SJSA1 (cell line): ENCODE data around the gene ABCA5. TPM values are rescaled to one million over a fixed set of nuclear protein-coding genes. Genes with fewer than 3 reads are reported as not detected.
A peak's percentile ranks its signal among the peaks of the same experiment; 100 is the strongest.

ENCODE experiments used
- DNase-seq, 2 experiments: peaks; one replicate each; pipeline ENCODE4 v3.0.0-alpha.2; 2015 to 2020; ENCODE audit warnings: low spot score in 2 of 2, low read depth in 1 of 2
- H3K27ac ChIP-seq: fragments of 250-450 bp; sonication (Bioruptor Pico); 2 replicates; pipeline ENCODE4 v1.5.1; 2020; ENCODE audit warnings: mild to moderate bottlenecking, moderate library complexity
- H3K27me3 ChIP-seq: fragments of 250-450 bp; sonication (Bioruptor Pico); replicated peaks from 2 replicates; pipeline ENCODE4 v1.5.1; 2020; ENCODE audit warnings: mild to moderate bottlenecking, moderate library complexity
- H3K36me3 ChIP-seq: fragments of 250-450 bp; sonication (Bioruptor Pico); 2 replicates; pipeline ENCODE4 v1.5.1; 2020; ENCODE audit warnings: mild to moderate bottlenecking
- H3K4me1 ChIP-seq: fragments of 250-450 bp; sonication (Bioruptor Pico); replicated peaks from 2 replicates; pipeline ENCODE4 v1.6.1; 2021; ENCODE audit warnings: mild to moderate bottlenecking
- H3K4me3 ChIP-seq: fragments of 250-450 bp; sonication (Bioruptor Pico); 2 replicates; pipeline ENCODE4 v1.5.1; 2020; ENCODE audit warnings: mild to moderate bottlenecking
- H3K9me3 ChIP-seq: fragments of 250-450 bp; sonication (Bioruptor Pico); replicated peaks from 2 replicates; pipeline ENCODE4 v1.5.1; 2020; ENCODE audit warnings: mild to moderate bottlenecking
- total RNA-seq: library from RNA; depleted of rRNA; stranded (reverse); fragments of >200 nt; shearing (Covaris generic); gene quantifications from 2 replicates; pipeline ENCODE4 v1.2.3, GENCODE V29; 2014

The ABCA5 gene
- total RNA-seq, 1 experiment from 2014 or later, result 11.1 TPM

DNA sequence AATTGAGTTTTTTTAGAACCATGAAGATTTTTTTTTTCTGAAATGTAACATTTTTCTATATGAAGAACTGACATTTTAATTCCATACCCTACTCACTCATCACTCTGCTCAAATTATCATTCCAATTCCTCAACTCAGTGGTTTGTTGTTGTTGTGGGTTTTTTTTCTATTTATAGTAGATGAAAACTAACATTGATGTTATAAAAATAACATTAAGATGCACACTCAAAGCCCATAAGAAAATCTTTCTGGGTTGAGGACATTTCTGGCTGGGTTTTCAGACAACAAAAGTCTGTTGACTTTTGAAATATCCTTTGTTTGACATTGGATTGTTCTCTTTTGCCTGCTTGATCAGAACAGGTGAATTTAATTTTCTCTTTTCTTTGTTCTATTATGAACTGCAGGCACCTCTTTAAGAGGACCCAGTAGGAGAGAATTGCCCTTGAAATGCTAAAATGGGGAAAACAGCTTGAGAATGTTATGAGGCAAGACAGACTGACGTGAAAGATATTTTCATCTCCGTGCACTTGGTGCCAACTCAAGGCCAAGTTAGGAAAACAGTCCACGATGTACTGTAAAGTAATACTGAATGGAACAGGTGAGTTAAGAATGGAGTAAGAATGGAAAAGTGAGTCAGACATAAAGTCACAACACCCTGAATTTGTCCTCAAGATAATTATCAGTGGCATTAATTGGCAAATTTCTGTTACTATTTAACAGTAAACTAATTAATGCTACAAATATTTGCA, 16.1 kb upstream of the ABCA5 start:
- no peaks in the 10 kb centered on the region for H3K27me3 ChIP-seq
- H3K4me3 ChIP-seq, result no peak overlapping the region
- H3K27ac ChIP-seq, result no peak overlapping the region
- H3K4me1 ChIP-seq, result no peaks in the 10 kb centered on the region
- no peaks in the 10 kb centered on the region for H3K9me3 ChIP-seq
- no peaks in the 10 kb centered on the region for H3K36me3 ChIP-seq
- no peak for DNase-seq

DNA sequence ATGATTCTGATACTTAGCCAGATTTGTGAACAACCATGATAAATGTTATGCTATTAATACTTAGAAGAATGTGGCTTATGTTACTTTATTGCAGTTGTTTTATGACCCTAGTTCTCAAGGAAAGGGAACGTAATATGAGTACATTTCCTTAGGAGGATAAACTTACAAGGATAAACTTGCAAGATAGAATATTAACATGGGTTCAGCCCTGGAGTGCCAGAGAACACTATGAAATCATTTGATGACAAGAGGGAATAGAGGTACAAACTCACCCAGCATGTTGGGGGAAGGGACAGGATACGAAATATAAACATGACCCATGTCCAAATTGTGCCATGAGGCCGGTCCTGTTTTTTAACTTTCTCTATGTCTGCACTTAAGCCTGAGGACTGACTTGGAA, 13.0 kb upstream of the ABCA5 start:
- Histone ChIP-seq H3K36me3 (no peaks in the 10 kb centered on the region), H3K27ac (no peak overlapping the region), H3K9me3 (no peaks in the 10 kb centered on the region), H3K27me3 (no peaks in the 10 kb centered on the region), H3K4me1 (no peaks in the 10 kb centered on the region), H3K4me3 (no peak overlapping the region)
- no peak for DNase-seq

DNA sequence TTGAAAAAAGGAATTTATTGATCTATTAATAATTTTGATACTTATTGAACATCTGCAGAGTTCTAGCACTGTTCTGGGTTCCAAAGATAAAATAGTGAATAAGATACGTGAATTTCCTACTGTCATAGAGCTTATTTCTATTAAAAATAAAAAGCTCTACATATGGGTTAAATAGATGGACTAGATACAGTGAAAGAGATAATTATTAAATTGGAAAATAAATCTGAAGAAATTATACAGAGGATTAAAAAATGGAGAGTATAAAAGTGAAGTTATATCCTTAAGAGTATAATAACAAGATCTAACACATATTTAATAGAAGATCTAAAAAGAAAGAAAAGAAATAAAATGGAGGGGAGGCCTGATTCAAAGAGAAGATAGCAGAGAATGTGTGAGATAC, 10.1 kb upstream of the ABCA5 start:
- no peak for DNase-seq

DNA sequence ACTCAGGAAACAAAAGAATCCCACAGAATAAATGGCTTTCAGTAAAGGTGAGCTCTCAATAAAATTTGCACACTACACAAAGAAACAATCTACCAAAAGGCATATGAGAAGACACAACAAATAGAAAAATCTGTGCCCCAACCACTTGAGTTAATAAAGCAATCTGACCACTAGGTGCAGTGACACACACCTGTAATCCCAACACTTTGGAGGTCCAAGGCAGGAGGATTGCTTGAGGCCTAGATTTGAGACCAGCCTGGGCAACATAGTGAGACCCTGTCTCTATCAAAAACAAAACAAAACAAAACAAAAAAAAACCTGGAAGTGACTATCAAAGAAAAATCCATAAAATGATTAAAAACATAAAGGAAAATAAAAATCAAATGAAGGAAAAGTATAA, 9.6 kb upstream of the ABCA5 start:
- H3K27ac ChIP-seq, result no peak overlapping the region
- H3K36me3 ChIP-seq, result no peaks in the 10 kb centered on the region
- no peak for DNase-seq
- H3K4me1 ChIP-seq, result no peaks in the 10 kb centered on the region
- H3K9me3 ChIP-seq, result no peaks in the 10 kb centered on the region
- no peak overlapping the region for H3K4me3 ChIP-seq
- no peaks in the 10 kb centered on the region; the same call in 1 of the 2 replicates for H3K27me3 ChIP-seq

More for the DNA sequence above, 10.1 kb upstream of the ABCA5 start:
- Histone ChIP-seq H3K36me3 (no peaks in the 10 kb centered on the region), H3K27ac (no peak overlapping the region), H3K27me3 (no peaks in the 10 kb centered on the region), H3K4me3 (no peak overlapping the region), H3K4me1 (no peaks in the 10 kb centered on the region), H3K9me3 (no peaks in the 10 kb centered on the region)

DNA sequence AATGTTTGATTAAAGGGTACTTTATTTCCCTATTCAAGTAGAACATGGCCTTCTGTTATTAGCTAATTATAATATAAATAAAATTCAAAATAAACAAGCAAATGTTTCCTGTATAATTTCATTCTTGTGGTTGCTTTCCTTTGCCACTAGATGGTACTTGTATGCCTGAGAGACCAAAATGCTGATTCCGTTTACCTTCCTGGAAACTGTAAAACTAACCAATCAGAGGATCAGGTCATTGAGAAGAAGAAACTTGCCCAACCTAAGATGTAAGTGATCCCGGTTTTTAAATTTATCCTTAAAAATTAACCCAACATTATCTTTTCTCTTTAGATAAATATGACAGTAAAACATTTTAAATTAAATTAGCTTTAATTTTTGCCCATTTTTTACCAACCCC, 8.1 kb upstream of the ABCA5 start:
- no peaks in the 10 kb centered on the region for H3K4me1 ChIP-seq
- H3K27me3 ChIP-seq, result peaks cover 6% of the 10 kb centered on the region; the same call in 1 of the 2 replicates
- no peaks in the 10 kb centered on the region for H3K9me3 ChIP-seq
- H3K27ac ChIP-seq, result no peak overlapping the region
- H3K4me3 ChIP-seq, result no peak overlapping the region
- DNase-seq, result no peak
- H3K36me3 ChIP-seq, result no peaks in the 10 kb centered on the region

DNA sequence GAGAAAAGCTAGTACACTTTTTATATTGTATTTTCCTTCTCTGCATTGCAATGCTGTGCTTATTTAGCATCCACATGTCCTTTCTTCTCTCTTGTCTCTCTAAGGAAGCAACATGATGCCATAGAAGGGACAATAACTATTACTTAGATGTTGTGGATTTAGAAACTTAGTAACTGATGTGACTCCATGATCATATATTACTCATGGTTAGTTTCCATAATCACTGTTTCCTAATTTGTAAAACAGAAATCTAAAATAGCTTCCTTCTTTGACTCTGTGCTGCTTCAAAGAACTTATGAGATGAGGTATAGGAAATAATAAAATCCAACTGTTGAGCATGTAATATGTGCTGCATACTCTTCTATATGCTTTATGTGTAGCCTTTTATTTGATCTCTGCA, 6.6 kb upstream of the ABCA5 start:
- H3K27ac ChIP-seq, result no peak overlapping the region
- H3K36me3 ChIP-seq, result no peaks in the 10 kb centered on the region
- H3K4me3 ChIP-seq, result no peak overlapping the region
- H3K9me3 ChIP-seq, result no peaks in the 10 kb centered on the region
- DNase-seq, result no peak
- H3K4me1 ChIP-seq, result no peaks in the 10 kb centered on the region
- H3K27me3 ChIP-seq, result peaks cover 6% of the 10 kb centered on the region; the same call in 1 of the 2 replicates

DNA sequence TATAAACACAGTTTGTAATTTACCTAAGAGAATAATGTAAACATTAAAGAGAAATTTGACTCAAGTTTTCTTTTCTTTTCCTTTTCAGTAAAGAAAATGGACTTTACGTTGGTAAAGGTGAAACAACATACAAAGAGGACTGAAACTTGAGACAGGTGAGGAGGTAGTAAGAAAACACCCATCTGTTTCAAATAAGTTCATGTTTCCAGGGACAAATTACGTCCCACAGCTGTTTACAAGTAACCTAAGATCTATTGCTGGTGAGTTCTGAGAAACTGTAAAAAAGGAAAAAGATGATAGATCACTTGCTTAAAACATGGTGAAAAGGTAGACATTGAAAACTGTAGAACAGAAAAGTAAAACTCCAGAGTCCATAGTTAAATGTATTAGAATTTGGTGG, 4.8 kb upstream of the ABCA5 start:
- Histone ChIP-seq H3K36me3 (no peaks in the 10 kb centered on the region), H3K4me3 (no peak overlapping the region), H3K27ac (no peak overlapping the region), H3K27me3 (peaks cover 6% of the 10 kb centered on the region; the same call in 1 of the 2 replicates), H3K4me1 (peaks cover 7% of the 10 kb centered on the region), H3K9me3 (0 out of 2 replicates have a peak, but pooled peaks cover 3% of the 10 kb centered on the region)
- no peak for DNase-seq

DNA sequence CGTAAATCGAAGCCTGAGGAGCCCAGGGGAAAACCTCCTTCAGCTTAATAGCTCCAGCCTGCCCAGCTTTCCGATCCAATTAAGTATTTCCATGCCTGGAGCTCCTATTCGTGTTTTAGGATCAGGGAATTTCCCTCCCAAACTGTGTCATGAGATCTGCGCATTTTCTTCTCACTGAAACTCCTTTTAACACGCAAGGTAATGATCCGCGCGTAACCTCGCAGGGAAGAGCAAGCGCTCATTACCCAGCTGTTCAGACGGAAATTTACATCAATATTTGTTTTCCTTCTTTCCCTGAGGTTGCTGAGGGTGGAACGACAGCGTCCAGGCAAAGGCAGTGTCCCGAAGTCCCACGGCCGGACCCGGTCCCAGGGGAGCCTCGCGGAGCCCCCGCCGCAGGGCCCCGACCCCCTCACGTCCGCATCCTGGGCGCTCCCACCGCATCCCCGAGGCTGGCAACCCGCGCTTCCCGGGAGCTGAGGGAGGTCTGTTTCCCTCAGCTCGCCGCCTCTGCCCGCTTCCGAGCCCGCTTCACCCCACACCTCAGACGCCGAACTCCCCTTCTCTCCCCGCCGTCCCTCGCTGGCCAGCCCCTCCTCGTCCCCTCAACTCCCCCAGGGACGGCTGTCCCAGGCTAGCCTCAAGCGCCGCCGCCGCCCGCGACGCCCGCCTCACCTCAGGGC, 415 bp downstream of the ABCA5 start:
- H3K27me3 ChIP-seq, result peaks cover 6% of the 10 kb centered on the region; the same call in 1 of the 2 replicates
- peak in 1 of 2 experiments; percentile 48 for DNase-seq
- H3K4me3 ChIP-seq, result peak overlapping the region; percentile 67
- H3K4me1 ChIP-seq, result peaks cover 13% of the 10 kb centered on the region
- peak overlapping the region; percentile 9; the same call in 1 of the 2 replicates for H3K27ac ChIP-seq
- H3K36me3 ChIP-seq, result no peaks in the 10 kb centered on the region
- H3K9me3 ChIP-seq, result 0 out of 2 replicates have a peak, but pooled peaks cover 3% of the 10 kb centered on the region

DNA sequence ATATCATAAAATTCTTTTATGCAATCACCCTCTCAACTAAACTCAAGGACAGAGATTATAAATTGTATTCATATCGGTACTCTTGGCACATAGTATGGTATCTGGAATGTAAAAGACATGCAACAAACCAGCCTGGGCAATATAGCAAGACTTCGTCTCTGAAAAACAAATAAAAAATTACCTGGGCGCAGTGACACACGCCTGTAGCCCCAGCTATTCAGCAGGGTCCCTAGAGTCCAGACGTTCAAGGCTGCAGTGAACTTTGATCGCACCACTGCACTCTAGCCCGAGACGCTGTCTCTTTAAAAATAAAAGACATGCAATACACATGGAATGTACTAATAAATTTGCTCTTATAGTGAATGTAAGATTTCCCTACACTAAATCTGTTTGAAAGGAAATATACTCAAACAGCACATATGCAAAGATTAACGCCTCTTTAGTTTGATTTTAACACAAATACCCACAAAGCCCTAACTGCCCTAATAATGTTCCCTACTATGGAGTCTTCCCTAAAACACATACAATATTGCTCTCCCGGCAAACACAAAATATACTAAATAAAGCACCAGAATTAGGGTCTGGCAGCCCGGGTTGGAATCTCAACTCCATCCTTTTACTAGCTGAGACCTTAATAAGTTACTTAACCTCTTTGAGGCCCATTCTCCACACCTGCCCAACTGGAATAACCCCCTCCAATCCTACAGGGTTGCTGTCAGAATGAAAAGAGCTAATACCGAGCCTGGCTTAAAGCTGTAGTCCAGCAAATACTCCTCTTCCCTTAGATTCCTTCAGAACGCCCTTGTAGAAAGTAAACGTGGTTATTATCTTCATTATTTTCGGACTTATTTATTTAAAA, 1.2 kb downstream of the ABCA5 start:
- peak in 1 of 2 experiments; percentile 10 for DNase-seq
- Histone ChIP-seq H3K27ac (no peak overlapping the region), H3K4me3 (peak overlapping the region; percentile 67), H3K9me3 (0 out of 2 replicates have a peak, but pooled peaks cover 3% of the 10 kb centered on the region), H3K36me3 (no peaks in the 10 kb centered on the region), H3K27me3 (peaks cover 3% of the 10 kb centered on the region; the same call in 1 of the 2 replicates), H3K4me1 (peaks cover 13% of the 10 kb centered on the region)

DNA sequence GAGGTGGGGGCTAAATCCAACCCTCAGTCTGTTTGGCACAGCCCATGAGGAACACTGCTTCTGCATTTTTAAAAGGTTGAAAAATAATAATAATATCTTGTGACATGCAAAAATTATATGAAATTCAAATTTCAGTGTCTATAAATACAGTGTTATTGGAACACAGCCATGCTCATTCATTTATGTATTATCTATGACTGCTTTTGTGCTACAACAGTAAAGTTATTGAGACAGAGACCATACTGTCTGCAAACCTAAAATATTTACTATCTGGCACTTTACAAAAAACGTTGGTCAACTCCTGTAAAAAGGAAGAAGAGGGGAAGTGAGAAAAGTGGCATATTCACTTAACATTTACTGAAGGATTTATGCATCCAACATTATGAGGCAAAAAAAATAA, 3.1 kb downstream of the ABCA5 start:
- H3K4me1 ChIP-seq, result peaks cover 13% of the 10 kb centered on the region
- no peak overlapping the region for H3K27ac ChIP-seq
- DNase-seq, result no peak
- peaks cover 3% of the 10 kb centered on the region; the same call in 1 of the 2 replicates for H3K27me3 ChIP-seq
- H3K9me3 ChIP-seq, result 0 out of 2 replicates have a peak, but pooled peaks cover 3% of the 10 kb centered on the region
- no peak overlapping the region for H3K4me3 ChIP-seq
- no peaks in the 10 kb centered on the region for H3K36me3 ChIP-seq

DNA sequence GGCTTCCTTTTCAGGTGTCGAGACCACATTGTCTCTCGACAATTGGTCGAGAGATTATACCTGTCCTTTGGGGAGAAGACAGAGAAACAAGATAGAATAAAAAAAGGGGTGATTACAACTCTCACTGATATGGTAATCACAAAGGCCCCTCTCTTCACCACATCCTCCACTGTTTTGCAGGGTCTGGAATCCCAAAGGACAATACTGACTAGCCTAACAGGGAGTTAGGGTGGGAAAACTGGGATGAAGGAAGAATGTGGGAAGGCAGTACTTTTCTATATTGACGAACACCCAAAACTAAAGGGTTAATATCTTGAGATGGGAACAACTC, 6.1 kb downstream of the ABCA5 start:
- DNase-seq, result no peak
- Histone ChIP-seq H3K27me3 (peaks cover 3% of the 10 kb centered on the region; the same call in 1 of the 2 replicates), H3K27ac (no peak overlapping the region), H3K9me3 (no peaks in the 10 kb centered on the region), H3K36me3 (no peaks in the 10 kb centered on the region), H3K4me3 (no peak overlapping the region), H3K4me1 (0 out of 2 replicates have a peak, but pooled peaks cover 2% of the 10 kb centered on the region)

DNA sequence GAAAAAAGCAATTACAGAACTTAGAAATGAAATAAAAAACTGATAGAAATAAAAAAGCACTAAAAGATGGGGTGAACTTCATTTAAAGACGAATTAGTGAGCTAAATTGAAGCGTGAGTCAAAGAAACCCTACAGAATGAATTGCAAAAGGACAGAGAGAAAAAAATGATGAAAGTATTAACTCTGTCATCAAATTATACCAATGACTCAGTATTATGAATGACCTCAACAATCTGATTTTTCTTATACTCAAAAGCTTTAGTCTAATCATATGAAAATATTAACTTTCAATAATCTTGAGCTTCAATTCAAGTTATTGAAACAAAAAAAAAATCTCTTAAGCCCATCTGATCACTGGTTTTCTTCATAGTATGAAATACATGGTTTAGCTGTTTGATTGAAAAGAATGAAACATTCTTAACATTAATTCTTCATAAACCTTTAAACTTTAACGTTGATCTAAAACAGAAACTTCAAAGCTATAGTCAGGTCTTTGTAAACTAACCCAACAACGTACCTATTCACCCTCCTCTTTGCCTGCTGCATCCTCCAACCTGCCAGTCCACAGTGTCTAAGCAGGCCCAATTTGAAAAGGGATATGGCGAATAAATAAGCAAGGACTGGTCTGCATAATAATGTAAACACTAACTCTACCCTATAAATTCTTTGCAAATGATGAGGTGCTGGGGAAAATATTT, 6.6 kb downstream of the ABCA5 start:
- peaks cover 3% of the 10 kb centered on the region; the same call in 1 of the 2 replicates for H3K27me3 ChIP-seq
- H3K27ac ChIP-seq, result no peak overlapping the region
- no peaks in the 10 kb centered on the region for H3K4me1 ChIP-seq
- H3K36me3 ChIP-seq, result no peaks in the 10 kb centered on the region
- H3K9me3 ChIP-seq, result no peaks in the 10 kb centered on the region
- no peak for DNase-seq
- no peak overlapping the region for H3K4me3 ChIP-seq

DNA sequence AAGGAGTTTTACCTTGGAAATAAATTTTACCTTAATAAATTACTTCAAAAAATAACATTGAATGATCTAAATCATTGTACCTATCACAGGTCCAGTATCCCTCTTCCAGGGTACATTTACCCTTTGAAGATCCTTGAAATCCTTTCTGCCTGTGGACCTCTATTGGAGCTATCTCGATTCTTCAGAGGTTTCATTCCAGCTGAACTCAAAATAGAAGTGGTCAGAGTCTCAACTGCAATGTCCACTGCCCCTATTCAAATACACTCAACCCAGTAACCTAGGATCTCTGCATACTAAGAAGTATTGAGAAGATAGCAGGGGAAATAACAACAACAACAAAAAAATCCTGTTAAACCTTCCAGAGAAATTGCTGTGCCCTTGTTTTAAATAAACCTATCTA, 9.3 kb downstream of the ABCA5 start:
- H3K4me3 ChIP-seq, result no peak overlapping the region
- H3K27me3 ChIP-seq, result peaks cover 3% of the 10 kb centered on the region; the same call in 1 of the 2 replicates
- DNase-seq, result no peak
- H3K9me3 ChIP-seq, result no peaks in the 10 kb centered on the region
- H3K4me1 ChIP-seq, result peaks cover 5% of the 10 kb centered on the region; the same call in 1 of the 2 replicates
- no peak overlapping the region for H3K27ac ChIP-seq
- H3K36me3 ChIP-seq, result no peaks in the 10 kb centered on the region
